Mucosa of stomach (tissue), 1 donor: ENCODE measurements around the gene KIAA1671.
A peak's percentile ranks its signal among the peaks of the same experiment; 100 is the strongest.

Source experiments
- H3K27me3 ChIP-seq: one replicate; pipeline ENCODE4 v1.7.0; 2013; ENCODE audit warnings: mild to moderate bottlenecking, low read length; ENCODE audit not compliant: control insufficient read depth, insufficient read depth
- H3K36me3 ChIP-seq: one replicate; pipeline ENCODE4 v1.7.0; 2013; ENCODE audit warnings: low read length; ENCODE audit not compliant: control insufficient read depth, insufficient read depth
- H3K4me1 ChIP-seq: one replicate; pipeline ENCODE4 v1.7.0; 2013; ENCODE audit warnings: mild to moderate bottlenecking, low read length; ENCODE audit not compliant: control insufficient read depth, insufficient read depth
- H3K4me3 ChIP-seq: one replicate; pipeline ENCODE4 v1.7.0; 2013; ENCODE audit warnings: low read length
- H3K9ac ChIP-seq: one replicate; pipeline ENCODE4 v1.7.0; 2013; ENCODE audit warnings: mild to moderate bottlenecking, low read length, moderate library complexity
- H3K9me3 ChIP-seq: one replicate; pipeline ENCODE4 v1.7.0; 2013; ENCODE audit warnings: mild to moderate bottlenecking, low read length, moderate library complexity; ENCODE audit not compliant: control insufficient read depth
- donor health status: Pancreatic carcinoma.

Gene KIAA1671

GRCh38 chr22:25111579-25112517 is 159.3 kb downstream of the KIAA1671 start:
- H3K4me1 ChIP-seq = peaks cover 49% of the 10 kb centered on the region
- H3K4me3 ChIP-seq = peak overlapping the region; percentile 58
- H3K9me3 ChIP-seq = no peaks in the 10 kb centered on the region
- no peaks in the 10 kb centered on the region for H3K36me3 ChIP-seq
- peak overlapping the region; percentile 79 for H3K9ac ChIP-seq
- no peaks in the 10 kb centered on the region for H3K27me3 ChIP-seq

- Histone ChIP-seq H3K9ac (peak overlapping the region; percentile 79), H3K9me3 (no peaks in the 10 kb centered on the region), H3K27me3 (no peaks in the 10 kb centered on the region), H3K36me3 (no peaks in the 10 kb centered on the region), H3K4me1 (peaks cover 49% of the 10 kb centered on the region), H3K4me3 (peak overlapping the region; percentile 58)
These were observed 160.2 kb downstream of the KIAA1671 start for GRCh38 chr22:25112538-25113253.

GRCh38 chr22:25113316-25113721 is 160.8 kb downstream of the KIAA1671 start:
- peaks cover 49% of the 10 kb centered on the region for H3K4me1 ChIP-seq
- no peaks in the 10 kb centered on the region for H3K27me3 ChIP-seq
- H3K9ac ChIP-seq = peak overlapping the region; percentile 79
- H3K36me3 ChIP-seq = no peaks in the 10 kb centered on the region
- H3K9me3 ChIP-seq = no peaks in the 10 kb centered on the region
- H3K4me3 ChIP-seq = no peak overlapping the region

GRCh38 chr22:25114369-25115362 is 162.2 kb downstream of the KIAA1671 start:
- Histone ChIP-seq H3K4me1 (peaks cover 53% of the 10 kb centered on the region), H3K27me3 (no peaks in the 10 kb centered on the region), H3K9ac (no peak overlapping the region), H3K4me3 (no peak overlapping the region), H3K36me3 (no peaks in the 10 kb centered on the region), H3K9me3 (no peaks in the 10 kb centered on the region)

GRCh38 chr22:25119609-25120008 is 167.1 kb downstream of the KIAA1671 start:
- Histone ChIP-seq H3K9me3 (no peaks in the 10 kb centered on the region), H3K27me3 (no peaks in the 10 kb centered on the region), H3K9ac (peak overlapping the region; percentile 49), H3K36me3 (no peaks in the 10 kb centered on the region), H3K4me3 (no peak overlapping the region), H3K4me1 (peaks cover 31% of the 10 kb centered on the region)

GRCh38 chr22:25120093-25120561 is 167.6 kb downstream of the KIAA1671 start:
- H3K4me3 ChIP-seq = no peak overlapping the region
- no peaks in the 10 kb centered on the region for H3K36me3 ChIP-seq
- no peaks in the 10 kb centered on the region for H3K27me3 ChIP-seq
- H3K4me1 ChIP-seq = peaks cover 25% of the 10 kb centered on the region
- H3K9me3 ChIP-seq = no peaks in the 10 kb centered on the region
- H3K9ac ChIP-seq = peak overlapping the region; percentile 49

- Histone ChIP-seq H3K9me3 (no peaks in the 10 kb centered on the region), H3K4me1 (peaks cover 26% of the 10 kb centered on the region), H3K36me3 (no peaks in the 10 kb centered on the region), H3K9ac (peak overlapping the region; percentile 49), H3K4me3 (no peak overlapping the region), H3K27me3 (no peaks in the 10 kb centered on the region)
These were observed 168.3 kb downstream of the KIAA1671 start for GRCh38 chr22:25120761-25121212.

- peaks cover 36% of the 10 kb centered on the region for H3K4me1 ChIP-seq
- no peaks in the 10 kb centered on the region for H3K36me3 ChIP-seq
- H3K9me3 ChIP-seq = no peaks in the 10 kb centered on the region
- no peak overlapping the region for H3K9ac ChIP-seq
- H3K27me3 ChIP-seq = no peaks in the 10 kb centered on the region
- no peak overlapping the region for H3K4me3 ChIP-seq
These were observed 169.7 kb downstream of the KIAA1671 start for GRCh38 chr22:25122136-25122764.

- Histone ChIP-seq H3K27me3 (no peaks in the 10 kb centered on the region), H3K9me3 (no peaks in the 10 kb centered on the region), H3K9ac (no peak overlapping the region), H3K4me1 (peaks cover 36% of the 10 kb centered on the region), H3K36me3 (no peaks in the 10 kb centered on the region), H3K4me3 (no peak overlapping the region)
These were observed 171.2 kb downstream of the KIAA1671 start for GRCh38 chr22:25123677-25124076.

- Histone ChIP-seq H3K9ac (no peak overlapping the region), H3K4me1 (peaks cover 34% of the 10 kb centered on the region), H3K36me3 (no peaks in the 10 kb centered on the region), H3K27me3 (no peaks in the 10 kb centered on the region), H3K4me3 (no peak overlapping the region), H3K9me3 (no peaks in the 10 kb centered on the region)
These were observed 173.3 kb downstream of the KIAA1671 start for GRCh38 chr22:25125693-25126357.
